Measurements from ENCODE around the gene ACAD11. TPM values are rescaled to one million over a fixed set of nuclear protein-coding genes. Genes with fewer than 3 reads are reported as not detected.

The ACAD11 gene
- total RNA-seq, 3 donors from 2014 or later (not counting 1 experiment from before 2014, with no cell fraction given): 15.8 to 30.6 (median 25.2) TPM

DNA sequence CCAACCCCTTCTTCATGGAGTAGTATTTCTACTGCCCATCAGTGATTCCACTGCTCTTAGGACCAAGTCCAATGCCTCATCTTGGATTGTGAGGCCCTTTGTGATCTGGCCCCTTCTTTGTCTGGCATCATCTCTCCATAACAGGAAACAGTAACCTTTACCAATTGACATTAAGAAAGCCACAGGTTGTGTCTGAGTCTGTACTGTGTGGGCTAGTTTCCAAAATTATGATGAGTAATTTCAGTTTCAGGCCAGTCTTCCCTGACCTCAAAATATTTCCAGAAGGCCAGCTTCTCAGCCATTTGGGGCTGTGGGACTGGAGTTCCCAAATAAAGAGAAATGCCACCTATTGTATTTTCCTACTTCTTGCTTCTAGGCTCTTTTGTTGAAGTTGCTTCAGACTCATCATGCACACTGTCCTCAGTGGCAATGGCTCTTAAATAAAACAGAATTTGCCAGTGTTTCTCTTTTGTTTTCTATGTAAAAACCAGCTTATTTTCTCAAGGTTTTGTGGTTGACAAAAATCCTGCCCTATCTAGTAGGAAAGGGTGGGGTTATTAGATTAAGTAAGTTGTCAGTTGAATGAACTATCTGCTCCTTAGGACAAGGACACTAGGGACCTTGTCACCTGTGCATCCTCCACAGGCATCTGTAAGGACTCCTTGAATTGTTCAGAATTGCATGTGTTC, 109.6 kb downstream of the ACAD11 start:
- no peaks in the 10 kb centered on the region for H3K36me3 Mint-ChIP-seq
- Histone ChIP-seq H3K4me1 (ENCODE audit: control insufficient read depth, insufficient read depth, low read length) (no peaks in the 10 kb centered on the region), H3K27me3 (ENCODE audit: control insufficient read depth, insufficient read depth, low read length) (no peaks in the 10 kb centered on the region), H3K36me3 (ENCODE audit: control insufficient read depth, insufficient read depth, low read length) (no peaks in the 10 kb centered on the region), H3K27ac (ENCODE audit: low read length) (no peak overlapping the region), H3K9me3 (ENCODE audit: control insufficient read depth, insufficient read depth, low read length) (no peaks in the 10 kb centered on the region), H3K4me3 (ENCODE audit: low read length) (no peak overlapping the region)
- H3K27me3 Mint-ChIP-seq (ENCODE audit: low read depth in 2 of 2): no peaks in the 10 kb centered on the region
- TF ChIP-seq, protein P1, sequence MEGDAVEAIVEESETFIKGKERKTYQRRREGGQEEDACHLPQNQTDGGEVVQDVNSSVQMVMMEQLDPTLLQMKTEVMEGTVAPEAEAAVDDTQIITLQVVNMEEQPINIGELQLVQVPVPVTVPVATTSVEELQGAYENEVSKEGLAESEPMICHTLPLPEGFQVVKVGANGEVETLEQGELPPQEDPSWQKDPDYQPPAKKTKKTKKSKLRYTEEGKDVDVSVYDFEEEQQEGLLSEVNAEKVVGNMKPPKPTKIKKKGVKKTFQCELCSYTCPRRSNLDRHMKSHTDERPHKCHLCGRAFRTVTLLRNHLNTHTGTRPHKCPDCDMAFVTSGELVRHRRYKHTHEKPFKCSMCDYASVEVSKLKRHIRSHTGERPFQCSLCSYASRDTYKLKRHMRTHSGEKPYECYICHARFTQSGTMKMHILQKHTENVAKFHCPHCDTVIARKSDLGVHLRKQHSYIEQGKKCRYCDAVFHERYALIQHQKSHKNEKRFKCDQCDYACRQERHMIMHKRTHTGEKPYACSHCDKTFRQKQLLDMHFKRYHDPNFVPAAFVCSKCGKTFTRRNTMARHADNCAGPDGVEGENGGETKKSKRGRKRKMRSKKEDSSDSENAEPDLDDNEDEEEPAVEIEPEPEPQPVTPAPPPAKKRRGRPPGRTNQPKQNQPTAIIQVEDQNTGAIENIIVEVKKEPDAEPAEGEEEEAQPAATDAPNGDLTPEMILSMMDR (IDR thresholded peaks at IDR 0.05): no peak
- intact Hi-C loops (cut with micrococcal nuclease): no loop called here
- peak overlapping the region in 1 of 2 donors; percentile 87 for H3K27ac Mint-ChIP-seq
- no peak for DNase-seq
- no peak overlapping the region for H3K4me3 Mint-ChIP-seq
- H3K9me3 Mint-ChIP-seq: no peaks in the 10 kb centered on the region
- peak in 1 of 3 donors; percentile 58 for ATAC-seq
- peaks cover 5 to 18% of the 10 kb centered on the region in 2 donors for H3K4me1 Mint-ChIP-seq

DNA sequence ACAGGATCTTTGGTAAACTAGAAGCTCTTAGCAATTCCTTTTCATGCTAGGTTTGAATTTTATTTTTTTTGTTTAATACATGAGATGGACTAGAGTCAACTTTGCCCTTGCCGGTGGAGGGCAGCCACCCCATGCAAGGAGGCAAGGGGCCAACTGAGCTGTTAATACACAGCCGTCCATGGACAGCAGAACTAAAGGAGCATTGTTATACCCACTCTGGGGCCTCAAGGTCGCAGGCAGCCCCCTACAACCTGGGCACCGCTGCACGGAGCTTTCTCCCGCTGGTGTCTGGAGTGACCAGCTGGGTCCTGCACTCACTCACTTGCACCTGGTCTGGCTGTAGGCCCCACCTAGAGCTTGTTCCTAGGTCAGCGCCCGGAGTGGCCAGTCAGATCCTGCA, 110.4 kb downstream of the ACAD11 start:
- Mint-ChIP-seq H3K9me3 (no peaks in the 10 kb centered on the region), H3K36me3 (no peaks in the 10 kb centered on the region), H3K27ac (peak overlapping the region in 1 of 2 donors; percentile 87), H3K4me1 (peaks cover 5 to 18% of the 10 kb centered on the region in 2 donors), H3K4me3 (no peak overlapping the region), H3K27me3 (ENCODE audit: low read depth in 2 of 2) (no peaks in the 10 kb centered on the region)
- H3K4me1 ChIP-seq (ENCODE audit: control insufficient read depth, insufficient read depth, low read length): no peaks in the 10 kb centered on the region
- H3K27ac ChIP-seq (ENCODE audit: low read length): no peak overlapping the region
- TF ChIP-seq, protein P1 (IDR thresholded peaks at IDR 0.05): no peak
- H3K4me3 ChIP-seq (ENCODE audit: low read length): no peak overlapping the region
- no peaks in the 10 kb centered on the region for H3K27me3 ChIP-seq (ENCODE audit: control insufficient read depth, insufficient read depth, low read length)
- WGBS (ENCODE audit: insufficient coverage): 93% methylated on average over 8 of the region's 8 CpGs
- intact Hi-C loops (cut with micrococcal nuclease): no loop called here
- no peaks in the 10 kb centered on the region for H3K36me3 ChIP-seq (ENCODE audit: control insufficient read depth, insufficient read depth, low read length)
- DNase-seq (no peak), ATAC-seq (no peak)
- H3K9me3 ChIP-seq (ENCODE audit: control insufficient read depth, insufficient read depth, low read length): no peaks in the 10 kb centered on the region

DNA sequence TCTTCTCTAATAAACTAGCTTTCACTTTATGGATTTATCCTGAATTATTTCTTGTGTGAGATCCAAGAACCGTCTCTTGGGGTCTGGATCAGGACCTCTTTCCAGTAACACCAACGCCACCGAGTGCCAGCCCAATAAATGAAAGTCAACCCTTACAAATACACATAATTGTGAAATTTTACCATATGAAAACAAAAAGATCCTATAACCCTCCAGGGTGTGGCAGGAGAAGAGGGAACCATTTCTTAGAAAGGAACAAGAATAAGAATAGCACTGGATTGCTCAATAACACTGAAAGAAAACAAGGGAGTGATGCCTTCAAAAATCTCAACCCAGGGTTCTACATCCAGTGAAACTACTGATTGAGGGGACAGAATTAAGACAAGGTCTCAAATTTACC, 114.1 kb downstream of the ACAD11 start:
- TF ChIP-seq, protein P1 (IDR thresholded peaks at IDR 0.05): no peak
- Histone ChIP-seq H3K27ac (ENCODE audit: low read length) (no peak overlapping the region), H3K4me1 (ENCODE audit: control insufficient read depth, insufficient read depth, low read length) (no peaks in the 10 kb centered on the region), H3K36me3 (ENCODE audit: control insufficient read depth, insufficient read depth, low read length) (peaks cover 9% of the 10 kb centered on the region), H3K4me3 (ENCODE audit: low read length) (no peak overlapping the region), H3K9me3 (ENCODE audit: control insufficient read depth, insufficient read depth, low read length) (no peaks in the 10 kb centered on the region), H3K27me3 (ENCODE audit: control insufficient read depth, insufficient read depth, low read length) (no peaks in the 10 kb centered on the region)
- intact Hi-C loops (cut with micrococcal nuclease): no loop called here
- H3K9me3 Mint-ChIP-seq: no peaks in the 10 kb centered on the region
- no peaks in the 10 kb centered on the region for H3K36me3 Mint-ChIP-seq
- no peak overlapping the region for H3K27ac Mint-ChIP-seq
- H3K4me1 Mint-ChIP-seq: peaks cover 5 to 12% of the 10 kb centered on the region in 2 donors
- H3K27me3 Mint-ChIP-seq (ENCODE audit: low read depth in 2 of 2): no peaks in the 10 kb centered on the region
- ATAC-seq (no peak), DNase-seq (no peak)
- WGBS (ENCODE audit: insufficient coverage): 98% methylated on average over 3 of the region's 3 CpGs
- no peak overlapping the region for H3K4me3 Mint-ChIP-seq

DNA sequence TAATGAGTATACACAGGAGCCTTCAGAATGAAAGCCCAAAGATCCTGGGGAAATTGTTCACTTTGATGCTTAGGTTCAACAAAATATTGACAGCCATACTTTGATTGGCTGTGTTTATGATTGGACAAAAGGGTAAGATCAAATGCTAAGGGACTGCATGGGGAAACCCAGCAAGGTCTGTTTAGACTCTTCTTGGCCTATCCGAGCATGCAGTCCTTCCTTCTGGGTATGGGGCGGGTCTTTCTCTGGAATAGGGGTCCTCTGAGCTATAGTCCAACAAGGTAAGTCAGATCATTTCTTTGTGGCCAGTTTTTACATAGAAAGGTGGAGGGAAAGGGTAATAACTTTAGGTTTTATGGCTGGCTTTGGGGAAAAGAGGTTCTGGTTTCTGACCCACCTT, 115.5 kb downstream of the ACAD11 start:
- intact Hi-C loops (cut with micrococcal nuclease): no loop called here
- H3K36me3 Mint-ChIP-seq: peaks cover 7% of the 10 kb centered on the region
- Histone ChIP-seq H3K27me3 (ENCODE audit: control insufficient read depth, insufficient read depth, low read length) (no peaks in the 10 kb centered on the region), H3K27ac (ENCODE audit: low read length) (no peak overlapping the region), H3K9me3 (ENCODE audit: control insufficient read depth, insufficient read depth, low read length) (no peaks in the 10 kb centered on the region), H3K36me3 (ENCODE audit: control insufficient read depth, insufficient read depth, low read length) (peaks cover 22% of the 10 kb centered on the region), H3K4me1 (ENCODE audit: control insufficient read depth, insufficient read depth, low read length) (no peaks in the 10 kb centered on the region), H3K4me3 (ENCODE audit: low read length) (no peak overlapping the region)
- no peak overlapping the region for H3K27ac Mint-ChIP-seq
- ATAC-seq (no peak), DNase-seq (no peak)
- no peaks in the 10 kb centered on the region for H3K9me3 Mint-ChIP-seq
- H3K4me3 Mint-ChIP-seq: no peak overlapping the region
- TF ChIP-seq, protein P1 (IDR thresholded peaks at IDR 0.05): no peak
- H3K4me1 Mint-ChIP-seq: no peaks in the 10 kb centered on the region
- WGBS (ENCODE audit: insufficient coverage): 98% methylated on average over 2 of the region's 2 CpGs
- H3K27me3 Mint-ChIP-seq (ENCODE audit: low read depth in 2 of 2): no peaks in the 10 kb centered on the region

Measured in natural killer cell (primary cell).